Fibroblast of lung (primary cell): ENCODE measurements around the gene SGPP2. TPM values are rescaled to one million over a fixed set of nuclear protein-coding genes. Genes with fewer than 3 reads are reported as not detected.

ENCODE experiments used
- DNase-seq, 2 donors: peaks; one replicate each; pipeline versions ENCODE4 v3.0.0 to v3.0.0-alpha.2; 2010; ENCODE audit warnings: low read depth in 2 of 2
- H2AFZ ChIP-seq: 2 replicates; pipeline ENCODE4 v1.5.1; 2012; ENCODE audit warnings: low read length, control low read depth, inconsistent platforms
- H3K27ac ChIP-seq: 2 replicates; pipeline ENCODE4 v1.5.1; 2011; ENCODE audit warnings: low read length, control low read depth; ENCODE audit not compliant: insufficient read depth
- H3K27me3 ChIP-seq: 2 replicates; pipeline ENCODE4 v1.5.1; 2011; ENCODE audit warnings: mild to moderate bottlenecking, low read length; ENCODE audit not compliant: control insufficient read depth, insufficient read depth
- H3K36me3 ChIP-seq: 2 replicates; pipeline ENCODE4 v1.5.1; 2011; ENCODE audit warnings: low read length; ENCODE audit not compliant: control insufficient read depth, insufficient read depth
- H3K4me1 ChIP-seq: 2 replicates; pipeline ENCODE4 v1.5.1; 2011; ENCODE audit warnings: low read length; ENCODE audit not compliant: control insufficient read depth, insufficient read depth; ENCODE audit errors: extremely low read depth
- H3K4me2 ChIP-seq: 2 replicates; pipeline ENCODE4 v1.5.1; 2011; ENCODE audit warnings: low read length, control low read depth; ENCODE audit not compliant: insufficient read depth; ENCODE audit errors: extremely low read depth
- H3K4me3 ChIP-seq, 4 experiments: fragments of 200-600 bp in 1 of 4; sonication (generic) in 1 of 4; replicated peaks in 1 of 4; 2 replicates each; pipeline ENCODE4 v1.5.1; 2011 to 2016; ENCODE audit warnings: low read length in 4 of 4, low read depth in 3 of 4, mild to moderate bottlenecking in 3 of 4, control low read depth in 2 of 4, inconsistent platforms in 1 of 4, mixed read lengths in 1 of 4; ENCODE audit not compliant: insufficient read depth in 1 of 4; ENCODE audit errors: control extremely low read depth in 1 of 4
- H3K79me2 ChIP-seq: 2 replicates; pipeline ENCODE4 v1.5.1; 2012; ENCODE audit warnings: mild to moderate bottlenecking, low read length, inconsistent platforms; ENCODE audit not compliant: control insufficient read depth, insufficient read depth
- H3K9ac ChIP-seq: 2 replicates; pipeline ENCODE4 v1.5.1; 2011; ENCODE audit warnings: mild to moderate bottlenecking, low read length, control low read depth; ENCODE audit not compliant: insufficient read depth
- H3K9me3 ChIP-seq: 2 replicates; pipeline ENCODE4 v1.5.1; 2012; ENCODE audit warnings: low read depth, low read length; ENCODE audit not compliant: control insufficient read depth, insufficient read depth
- H4K20me1 ChIP-seq: 2 replicates; pipeline ENCODE4 v1.5.1; 2011; ENCODE audit warnings: low read length; ENCODE audit not compliant: control insufficient read depth, insufficient read depth; ENCODE audit errors: extremely low read depth
- EZH2 ChIP-seq: IDR thresholded peaks from 2 replicates; pipeline ENCODE4 v1.5.1; 2012; ENCODE audit warnings: low read length, control low read depth, mild to moderate bottlenecking; ENCODE audit errors: missing control alignments
- polyA plus RNA-seq, 2 donors: library from polyadenylated mRNA; depleted of rRNA in 1 of 2; stranded (reverse) in 1 of 2; unstranded in 1 of 2; fragments of >200 nt; gene quantifications; 2 replicates each; pipeline ENCODE4 v1.2.1, GENCODE V29; 2011 to 2012; ENCODE audit warnings: missing spikeins in 1 of 2
- total RNA-seq: library from RNA; depleted of rRNA; stranded (reverse); fragments of >200 nt; gene quantifications from 2 replicates; pipeline ENCODE4 v1.2.1, GENCODE V29; 2014
- TF ChIP-seq, protein P1 (sequence below), 2 donors: IDR thresholded peaks in 1 of 2; conservative IDR thresholded peaks in 1 of 2; 1 replicate in 1 of 2; 2 replicates in 1 of 2; pipeline ENCODE4 v1.5.1; 2011 to 2012; ENCODE audit warnings: low read length in 2 of 2, control low read depth in 1 of 2, inconsistent platforms in 1 of 2, low read depth in 1 of 2, mild to moderate bottlenecking in 1 of 2

SGPP2 gene
- total and polyA plus RNA-seq, 2 donors (not counting 1 experiment from before 2014, with no cell fraction given) = not detected

GRCh38 chr2:222448748-222449181 is 24.4 kb downstream of the SGPP2 start:
- no peaks in the 10 kb centered on the region for H3K79me2 ChIP-seq
- DNase-seq = peak; percentile 30 to 99
- no peaks in the 10 kb centered on the region for H3K4me1 ChIP-seq
- no peak overlapping the region for H3K27ac ChIP-seq
- H4K20me1 ChIP-seq = no peaks in the 10 kb centered on the region
- no peak overlapping the region for H3K4me2 ChIP-seq
- H3K4me3 ChIP-seq = no peak overlapping the region
- H3K36me3 ChIP-seq = no peaks in the 10 kb centered on the region
- no peaks in the 10 kb centered on the region for H3K9me3 ChIP-seq
- no peak overlapping the region for H3K9ac ChIP-seq
- TF ChIP-seq, protein P1, sequence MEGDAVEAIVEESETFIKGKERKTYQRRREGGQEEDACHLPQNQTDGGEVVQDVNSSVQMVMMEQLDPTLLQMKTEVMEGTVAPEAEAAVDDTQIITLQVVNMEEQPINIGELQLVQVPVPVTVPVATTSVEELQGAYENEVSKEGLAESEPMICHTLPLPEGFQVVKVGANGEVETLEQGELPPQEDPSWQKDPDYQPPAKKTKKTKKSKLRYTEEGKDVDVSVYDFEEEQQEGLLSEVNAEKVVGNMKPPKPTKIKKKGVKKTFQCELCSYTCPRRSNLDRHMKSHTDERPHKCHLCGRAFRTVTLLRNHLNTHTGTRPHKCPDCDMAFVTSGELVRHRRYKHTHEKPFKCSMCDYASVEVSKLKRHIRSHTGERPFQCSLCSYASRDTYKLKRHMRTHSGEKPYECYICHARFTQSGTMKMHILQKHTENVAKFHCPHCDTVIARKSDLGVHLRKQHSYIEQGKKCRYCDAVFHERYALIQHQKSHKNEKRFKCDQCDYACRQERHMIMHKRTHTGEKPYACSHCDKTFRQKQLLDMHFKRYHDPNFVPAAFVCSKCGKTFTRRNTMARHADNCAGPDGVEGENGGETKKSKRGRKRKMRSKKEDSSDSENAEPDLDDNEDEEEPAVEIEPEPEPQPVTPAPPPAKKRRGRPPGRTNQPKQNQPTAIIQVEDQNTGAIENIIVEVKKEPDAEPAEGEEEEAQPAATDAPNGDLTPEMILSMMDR (conservative IDR thresholded peaks at IDR 0.05 in 1 of 2, IDR thresholded peaks at IDR 0.05 in 1 of 2; ENCODE audit: low read depth in 1 of 2, low read length in 2 of 2) = no peak
- no peak for TF ChIP-seq EZH2
- H2AFZ ChIP-seq = no peak overlapping the region
- no peaks in the 10 kb centered on the region for H3K27me3 ChIP-seq

DNA sequence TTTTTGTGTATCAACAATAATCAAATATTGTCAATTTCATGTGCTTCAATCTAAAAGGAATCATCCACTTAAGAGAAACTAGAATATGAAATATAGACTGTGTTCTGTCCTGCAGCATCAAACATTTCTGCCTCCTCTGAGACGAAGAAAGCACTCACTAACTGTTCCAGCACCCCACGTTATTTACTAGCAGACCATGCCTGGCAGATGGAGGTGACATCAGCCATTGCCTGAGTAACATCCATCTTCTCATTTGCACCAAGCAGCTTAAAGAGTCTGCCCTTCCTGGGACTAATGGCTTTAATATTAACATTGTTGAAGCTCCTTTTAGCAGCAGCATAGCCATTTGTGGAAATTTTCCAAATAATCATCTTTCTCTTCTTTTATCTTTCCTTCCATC is 25.7 kb downstream of the SGPP2 start:
- no peaks in the 10 kb centered on the region for H3K36me3 ChIP-seq
- no peaks in the 10 kb centered on the region for H3K27me3 ChIP-seq
- H3K4me2 ChIP-seq = no peak overlapping the region
- H2AFZ ChIP-seq = no peak overlapping the region
- TF ChIP-seq EZH2 = no peak
- TF ChIP-seq, protein P1 (conservative IDR thresholded peaks at IDR 0.05 in 1 of 2, IDR thresholded peaks at IDR 0.05 in 1 of 2; ENCODE audit: low read depth in 1 of 2, low read length in 2 of 2) = no peak
- no peaks in the 10 kb centered on the region for H3K79me2 ChIP-seq
- H3K9ac ChIP-seq = no peak overlapping the region
- no peaks in the 10 kb centered on the region for H4K20me1 ChIP-seq
- H3K27ac ChIP-seq = no peak overlapping the region
- H3K4me1 ChIP-seq = no peaks in the 10 kb centered on the region
- H3K9me3 ChIP-seq = no peaks in the 10 kb centered on the region
- no peak overlapping the region for H3K4me3 ChIP-seq
- no peak for DNase-seq

DNA sequence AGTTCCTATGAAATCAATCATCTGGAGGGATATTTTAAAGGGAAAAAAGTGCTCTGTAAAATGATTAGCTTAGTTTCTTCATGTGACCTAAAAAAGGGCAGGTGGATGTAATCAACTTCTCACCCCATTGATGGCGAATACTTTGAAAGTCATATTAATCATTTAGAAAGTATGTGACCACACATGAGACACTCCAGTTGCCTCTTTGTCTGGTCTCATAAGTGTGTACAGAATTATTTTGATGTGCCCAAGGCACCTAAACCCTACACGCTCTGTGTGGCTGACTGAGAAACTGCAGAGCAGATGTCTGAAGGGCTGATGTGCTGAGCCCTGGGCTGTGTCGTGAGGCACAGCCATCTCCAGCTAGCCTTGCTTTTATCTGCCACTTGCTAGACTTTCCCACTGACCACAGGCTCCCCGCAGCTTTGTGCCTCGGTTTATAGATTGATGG is 26.9 kb downstream of the SGPP2 start:
- DNase-seq = peak; percentile 7 to 34

More for the DNA sequence above, 26.9 kb downstream of the SGPP2 start:
- H3K9me3 ChIP-seq = no peaks in the 10 kb centered on the region
- no peaks in the 10 kb centered on the region for H3K27me3 ChIP-seq
- no peak overlapping the region for H3K4me3 ChIP-seq
- no peak overlapping the region for H3K4me2 ChIP-seq
- H3K79me2 ChIP-seq = no peaks in the 10 kb centered on the region
- no peaks in the 10 kb centered on the region for H4K20me1 ChIP-seq
- H3K27ac ChIP-seq = no peak overlapping the region
- H3K36me3 ChIP-seq = no peaks in the 10 kb centered on the region
- TF ChIP-seq EZH2 = no peak
- TF ChIP-seq, protein P1 (conservative IDR thresholded peaks at IDR 0.05 in 1 of 2, IDR thresholded peaks at IDR 0.05 in 1 of 2; ENCODE audit: low read depth in 1 of 2, low read length in 2 of 2) = peak in 1 of 2 donors; percentile 7
- H3K9ac ChIP-seq = no peak overlapping the region
- H3K4me1 ChIP-seq = no peaks in the 10 kb centered on the region
- no peak overlapping the region for H2AFZ ChIP-seq
